HG03432 (cell line): ENCODE data around the gene SRP68.

Source experiments
- ATAC-seq: cut with Tn5 transposase; IDR thresholded peaks from one replicate; pipeline ENCODE4 v1.9.1; 2021; ENCODE audit warnings: mild to moderate bottlenecking, moderate library complexity; ENCODE audit not compliant: unreplicated experiment

Gene SRP68

DNA sequence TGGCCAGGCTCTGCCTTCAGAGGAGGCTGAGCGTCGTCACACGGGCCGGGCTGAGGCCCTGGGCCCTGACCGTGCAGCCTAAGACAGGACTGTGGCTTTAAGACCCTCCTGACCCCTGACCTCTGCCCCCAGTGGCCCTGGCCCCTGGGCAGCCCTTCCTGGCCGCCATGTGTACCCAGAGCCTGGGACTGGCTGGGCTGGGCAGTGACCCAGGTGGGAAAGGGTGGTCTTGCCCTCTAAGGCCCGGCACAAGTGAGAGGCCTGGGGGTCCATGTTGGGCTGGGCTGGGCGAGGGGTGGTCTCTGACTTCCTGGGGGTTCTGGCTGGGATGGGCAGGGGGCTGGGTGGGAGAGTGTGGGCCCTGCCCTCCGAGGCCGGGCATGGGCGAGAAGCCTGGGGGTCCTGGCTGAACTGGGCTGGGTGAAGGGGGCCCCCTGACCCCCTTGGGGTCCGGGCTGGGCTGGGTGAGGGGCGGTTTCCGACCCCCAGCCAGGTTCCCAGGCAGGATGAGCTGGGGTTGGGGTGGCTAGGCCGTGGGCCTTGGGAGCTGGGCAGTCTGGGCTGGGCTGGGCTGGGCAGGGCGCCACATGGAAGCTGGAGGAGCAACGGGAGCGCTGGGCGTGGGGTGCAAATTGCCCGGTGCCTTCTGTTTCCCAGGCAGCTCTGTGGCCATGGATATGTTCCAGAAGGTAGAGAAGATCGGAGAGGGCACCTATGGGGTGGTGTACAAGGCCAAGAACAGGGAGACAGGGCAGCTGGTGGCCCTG is 71.4 kb downstream of the SRP68 start, which contains the start of gene CDK3:
Gene CDK3 (plus strand): TSS at position 101 of the 767 bp plus-strand sequence. CDS start 571 bp downstream, at position 672.
- ATAC-seq, result no peak

DNA sequence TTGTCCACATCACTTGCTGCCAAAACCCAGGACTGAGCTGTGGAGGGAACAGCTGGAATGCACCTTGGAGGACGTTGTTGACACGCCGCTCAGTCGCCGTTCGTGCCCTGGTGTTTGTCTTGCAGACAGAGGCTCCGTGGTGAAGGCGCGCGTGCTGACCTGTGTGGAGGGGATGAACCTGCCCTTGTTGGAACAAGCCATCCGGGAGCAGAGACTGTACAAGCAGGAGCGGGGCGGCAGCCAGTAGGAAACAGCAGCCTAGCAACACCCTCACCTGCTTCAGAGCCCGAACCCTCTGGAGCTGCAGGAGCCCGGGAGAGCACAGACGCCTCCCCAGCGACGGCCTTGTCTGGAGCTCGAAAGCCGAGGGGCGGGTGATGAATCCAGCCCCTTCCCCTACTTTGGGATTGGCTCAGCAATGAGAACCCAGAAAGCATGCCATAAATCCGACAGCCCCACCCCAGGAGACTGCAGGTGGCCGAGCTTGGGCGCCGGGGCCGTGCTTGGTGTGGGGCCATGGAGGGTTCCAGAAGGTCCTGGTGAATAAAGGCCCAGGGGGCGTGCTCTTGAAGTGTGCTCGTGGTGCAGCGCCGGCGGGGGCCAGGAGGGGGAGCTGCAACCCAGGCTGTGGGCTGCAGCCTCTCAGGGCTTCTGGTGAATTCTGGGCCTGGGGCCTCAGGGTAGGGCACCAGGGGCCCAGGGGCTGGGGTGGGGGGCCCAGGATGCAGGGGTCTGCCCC is 72.1 kb downstream of the SRP68 start:
- ATAC-seq, result no peak

DNA sequence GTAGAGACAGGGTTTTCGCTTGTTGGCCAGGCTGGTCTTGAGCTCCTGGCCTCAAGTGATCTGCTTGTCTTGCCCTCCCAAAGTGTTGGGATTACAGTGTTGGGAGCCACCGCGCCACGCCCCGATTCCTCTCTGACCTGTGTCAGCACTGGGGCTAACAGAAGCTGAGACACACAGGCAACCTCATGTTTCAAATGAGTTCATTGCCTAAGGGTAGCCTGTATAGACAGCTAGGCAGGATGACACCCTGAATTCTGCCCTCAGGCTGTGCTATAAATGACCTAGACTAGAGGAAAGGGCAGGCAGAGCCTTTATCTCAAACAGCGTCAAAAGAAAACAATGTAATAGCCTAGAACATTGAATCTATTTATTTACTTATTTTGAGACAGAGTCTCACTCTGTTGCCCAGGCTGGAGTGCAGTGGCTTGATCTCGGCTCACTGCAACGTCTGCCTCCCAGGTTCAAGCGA is 74.0 kb downstream of the SRP68 start:
- no peak for ATAC-seq

DNA sequence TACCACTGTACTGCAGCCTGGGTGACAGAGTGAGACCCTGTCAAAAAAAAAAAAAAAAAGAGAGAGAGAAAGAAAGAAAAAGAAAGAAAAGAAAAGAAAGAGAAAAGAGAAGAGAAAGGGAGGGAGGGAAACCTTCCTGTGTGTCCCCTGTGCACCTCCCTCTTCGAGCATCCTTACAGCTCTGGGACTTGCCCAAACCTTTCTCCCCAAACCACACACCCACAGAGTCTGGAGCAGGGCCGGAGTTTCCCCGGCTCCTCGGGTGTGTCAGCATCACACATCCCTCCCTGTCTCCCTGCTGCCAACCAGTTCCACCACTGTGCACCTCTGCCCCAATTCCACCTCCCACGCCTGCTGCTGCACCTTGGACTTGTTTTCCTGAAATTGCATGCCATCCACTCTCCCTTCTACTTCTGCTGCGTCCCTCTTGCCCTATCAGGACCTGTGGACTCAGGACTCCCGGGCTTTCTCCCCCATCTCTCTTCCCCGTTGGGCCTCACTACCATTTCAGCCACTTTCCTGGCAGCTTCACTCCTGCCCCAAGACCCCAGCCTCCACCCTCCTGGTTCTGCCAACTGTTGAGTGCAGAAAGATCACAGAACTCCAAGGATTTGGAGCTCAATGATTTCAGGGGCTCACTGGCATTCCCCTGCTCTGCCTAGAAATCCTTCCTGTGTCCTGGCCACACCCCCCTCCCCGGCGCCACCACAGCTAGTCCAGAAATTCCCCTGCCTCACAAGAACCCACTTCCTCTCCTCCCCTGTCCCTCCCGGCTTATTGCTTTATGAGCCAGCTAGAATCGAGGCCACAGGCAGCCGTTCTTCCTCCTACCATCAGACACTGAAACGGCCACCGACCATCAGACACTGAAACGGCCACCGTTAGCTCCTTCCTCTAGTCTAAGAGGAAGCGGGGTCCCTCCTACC is 75.4 kb downstream of the SRP68 start:
- no peak for ATAC-seq

DNA sequence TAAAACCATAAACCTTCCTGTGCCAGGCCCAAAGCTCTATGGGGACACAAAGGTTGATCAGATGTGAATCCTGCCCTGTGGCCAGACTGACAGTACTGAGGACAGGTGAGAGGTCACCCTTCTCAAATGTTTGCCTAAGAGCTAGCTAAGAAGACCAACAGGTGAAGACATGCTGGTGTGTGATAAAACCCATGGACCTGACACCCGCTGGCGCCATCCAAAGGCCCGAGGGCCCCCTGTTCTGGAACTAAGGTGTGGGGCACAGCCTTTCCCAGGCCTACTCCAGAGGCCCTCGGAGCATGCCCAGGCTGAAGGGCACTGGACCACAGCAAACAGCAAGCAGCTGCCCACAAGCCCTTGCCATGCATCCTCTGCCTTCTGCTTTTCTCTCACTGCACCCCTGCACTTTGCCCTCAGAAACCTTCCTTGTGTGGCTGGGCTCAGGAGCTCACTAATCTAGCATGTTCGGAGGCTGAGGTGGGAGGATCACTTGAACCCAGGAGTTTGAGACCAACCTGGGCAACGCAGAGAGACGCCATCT is 76.9 kb downstream of the SRP68 start:
- no peak for ATAC-seq

DNA sequence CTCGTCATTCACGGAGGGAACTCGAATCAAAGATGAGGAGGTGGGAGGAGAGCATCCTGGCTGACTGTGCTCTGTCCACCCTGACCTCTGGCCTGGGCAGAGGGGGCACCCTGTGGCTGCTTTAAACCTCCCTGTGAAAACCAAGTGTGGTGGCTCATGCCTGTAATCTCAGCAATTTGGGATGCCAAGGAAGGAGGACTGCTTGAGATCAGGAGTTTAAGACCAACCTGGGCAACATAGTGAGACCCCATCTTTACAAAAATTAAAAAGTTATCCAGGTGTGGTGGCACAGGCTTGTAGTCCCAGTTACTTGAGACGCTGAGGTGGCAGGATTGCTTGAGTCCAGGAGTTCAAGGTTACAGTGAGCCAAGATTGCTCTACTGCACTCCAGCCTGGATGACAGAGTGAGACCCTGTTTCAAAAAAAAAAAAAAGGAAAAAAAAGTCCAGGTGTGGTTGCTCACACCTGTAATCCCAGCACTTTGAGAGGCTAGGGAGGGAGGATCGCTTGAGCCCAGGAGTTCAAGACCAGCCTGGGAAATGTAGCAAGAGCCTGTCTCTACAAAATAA is 77.4 kb downstream of the SRP68 start:
- no peak for ATAC-seq

DNA sequence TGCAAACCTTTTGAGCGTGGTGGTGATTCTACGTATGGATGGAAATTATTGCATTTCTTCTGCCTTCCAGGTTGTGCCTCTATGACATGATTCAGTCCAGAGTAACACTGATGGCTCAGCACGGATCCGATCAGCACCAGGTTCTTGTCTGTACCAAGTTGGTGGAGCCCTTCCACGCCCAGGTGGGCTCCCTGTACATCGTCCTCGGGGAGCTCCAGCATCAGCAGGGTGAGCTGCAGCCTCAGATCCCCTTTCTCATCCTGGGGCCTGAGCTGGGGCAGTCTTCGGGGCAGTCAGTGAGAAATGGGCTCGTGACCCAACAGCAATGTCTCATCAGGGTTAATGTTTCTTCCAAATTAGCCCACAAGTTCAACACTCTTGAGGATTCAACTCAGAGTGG is 80.9 kb downstream of the SRP68 start:
- ATAC-seq, result no peak
